Sigmoid colon (tissue), 7 donors: ENCODE results near the gene COL5A1. TPM values are rescaled to one million over a fixed set of nuclear protein-coding genes. Genes with fewer than 3 reads are reported as not detected.

Experiments
- DNase-seq: peaks from one replicate; pipeline ENCODE4 v3.0.0-alpha.2; 2019
- H3K27ac ChIP-seq, 4 donors: fragments of 200-600 bp; sonication (generic); one replicate each; pipeline ENCODE4 v1.5.1; 2016 to 2019; ENCODE audit warnings: mild to moderate bottlenecking in 1 of 4
- H3K27me3 ChIP-seq, 3 donors: fragments of 200-600 bp; sonication (generic); one replicate each; pipeline ENCODE4 v1.5.1; 2019; ENCODE audit warnings: mild to moderate bottlenecking in 1 of 3
- H3K36me3 ChIP-seq, 4 donors: fragments of 200-600 bp; sonication (generic); one replicate each; pipeline ENCODE4 v1.5.1; 2016 to 2019
- H3K4me1 ChIP-seq, 4 donors: fragments of 200-600 bp; sonication (generic); one replicate each; pipeline ENCODE4 v1.5.1; 2017 to 2019
- H3K4me3 ChIP-seq, 4 donors: fragments of 200-600 bp; sonication (generic); one replicate each; pipeline ENCODE4 v1.5.1; 2017 to 2019; ENCODE audit warnings: mild to moderate bottlenecking in 2 of 4, moderate library complexity in 1 of 4
- H3K9me3 ChIP-seq, 4 donors: fragments of 200-600 bp in 3 of 4; sonication (generic) in 3 of 4; one replicate each; pipeline versions ENCODE4 v1.5.1 to v1.6.1; 2013 to 2019
- CTCF ChIP-seq, 4 experiments: fragments of 450-650 bp in 3 of 4; fragments of 200-600 bp in 1 of 4; IDR thresholded peaks; one replicate each; pipeline ENCODE4 v1.5.1; 2016 to 2019; ENCODE audit warnings: antibody characterized with exemption in 4 of 4, mild to moderate bottlenecking in 3 of 4, moderate library complexity in 2 of 4
- EP300 ChIP-seq, 4 donors: sonication (generic); formaldehyde crosslinking; IDR thresholded peaks; one replicate each; pipeline ENCODE4 v1.6.1; 2017; ENCODE audit warnings: antibody characterized with exemption in 4 of 4
- POLR2A ChIP-seq, 2 donors: fragments of 450-650 bp; IDR thresholded peaks; one replicate each; pipeline ENCODE4 v1.6.1; 2016; ENCODE audit warnings: antibody characterized with exemption in 2 of 2, mild to moderate bottlenecking in 2 of 2, moderate library complexity in 2 of 2
- POLR2AphosphoS5 ChIP-seq, 4 donors: sonication (generic); formaldehyde crosslinking; IDR thresholded peaks; one replicate each; pipeline ENCODE4 v1.6.1; 2017; ENCODE audit warnings: antibody characterized with exemption in 4 of 4
- WGBS, 2 donors: extraction: QIAGEN DNeasy Blood & Tissue Kit; methylation state at CpG; one replicate each; pipeline ENCODE4 v1.1.7; 2013; 5-methylcytosine and 5-hydroxymethylcytosine counted together
- intact Hi-C: fragments of 100-400 bp; cut with DNase I; formaldehyde crosslinking; loops from one replicate; pipeline ENCODE4 v1.15.1; 2023
- polyA plus RNA-seq, 3 donors: library from polyadenylated mRNA; stranded (reverse); fragments of 200-250 nt; gene quantifications; one replicate each; pipeline ENCODE4 v1.2.3, GENCODE V29; 2013
- total RNA-seq, 4 donors: library from RNA; depleted of rRNA; stranded (reverse); fragments of >200 nt; gene quantifications; one replicate each; pipeline ENCODE4 v1.1.0, GENCODE V29; 2016
- donor health status: healthy with polysubstance abuse.
- donor health status: Bipolar disorder and iron deficiency.
- donor health status: healthy.

The COL5A1 gene
- total and polyA plus RNA-seq, 7 donors: 4.2 to 168 (median 24.2) TPM

DNA sequence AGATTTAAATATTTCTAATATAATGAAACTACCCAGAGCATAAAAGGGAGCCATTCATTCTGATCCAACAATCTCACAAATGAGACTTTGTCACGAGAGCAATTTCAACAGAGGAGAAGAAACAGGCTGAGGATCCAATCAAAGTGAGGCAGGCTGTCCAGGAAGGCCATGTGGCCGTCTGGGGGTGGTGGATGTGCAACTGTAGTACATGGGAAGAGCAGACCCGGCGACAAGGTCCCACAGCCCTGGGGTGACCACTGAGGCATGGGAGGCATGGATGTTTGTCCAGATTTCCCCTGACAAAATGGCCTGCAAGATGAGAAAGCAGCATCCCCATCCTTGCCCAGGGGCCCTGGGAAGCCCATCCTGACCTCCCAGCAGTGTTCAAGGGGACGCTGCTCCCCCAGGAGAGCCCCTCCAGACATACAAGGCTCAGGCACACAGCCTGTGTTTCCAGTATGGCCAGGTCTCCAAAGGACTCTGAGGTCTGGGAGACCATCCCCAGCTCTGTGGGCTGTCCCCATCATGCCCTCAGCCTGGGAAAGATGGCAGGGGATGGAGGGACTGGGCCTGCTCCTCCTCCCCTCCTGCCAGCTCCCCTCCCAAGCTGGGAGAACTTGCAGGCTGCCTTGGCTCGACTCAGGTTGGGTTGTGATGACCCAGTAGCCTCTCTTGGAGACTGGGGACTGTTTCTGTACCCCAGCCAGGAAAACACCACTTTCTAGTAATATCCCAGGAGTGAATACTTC, 211.5 kb downstream of the COL5A1 start:
- no peak for TF ChIP-seq CTCF (IDR thresholded peaks at IDR 0.05)
- no peak for TF ChIP-seq POLR2A (IDR thresholded peaks at IDR 0.05)
- TF ChIP-seq POLR2AphosphoS5 (IDR thresholded peaks at IDR 0.05): no peak
- TF ChIP-seq EP300 (IDR thresholded peaks at IDR 0.05): no peak
- Histone ChIP-seq H3K36me3 (no peaks in the 10 kb centered on the region), H3K4me1 (peaks cover 0 to under 1% (median 0%) of the 10 kb centered on the region in 4 donors), H3K4me3 (no peak overlapping the region), H3K27me3 (no peaks in the 10 kb centered on the region), H3K27ac (no peak overlapping the region), H3K9me3 (no peaks in the 10 kb centered on the region)
- DNase-seq: peak; percentile 54
- 54 to 72% methylated on average over 6 of the region's 6 CpGs for WGBS, 2 donors
- intact Hi-C loops: no loop called here

DNA sequence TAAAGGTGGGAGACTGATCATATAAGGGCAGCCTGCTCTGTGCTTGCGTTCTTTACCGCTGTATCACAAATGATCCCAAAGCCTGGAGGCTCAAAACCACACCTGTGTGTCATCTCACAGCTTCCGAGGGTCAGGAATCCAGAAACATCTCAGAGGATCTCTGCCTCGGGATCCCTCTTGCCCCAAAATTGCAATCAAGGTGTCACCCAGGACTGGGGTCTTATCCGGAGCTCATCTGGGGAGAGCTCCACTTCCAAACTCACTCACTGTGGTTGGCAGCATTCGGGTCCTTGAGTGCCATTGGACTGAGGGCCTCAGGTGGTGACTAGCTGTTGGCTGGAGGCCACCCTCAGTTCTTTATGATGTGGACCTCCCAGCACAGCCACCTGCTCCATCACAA, 212.3 kb downstream of the COL5A1 start:
- Histone ChIP-seq H3K27me3 (no peaks in the 10 kb centered on the region), H3K36me3 (no peaks in the 10 kb centered on the region), H3K4me3 (no peak overlapping the region), H3K27ac (no peak overlapping the region), H3K9me3 (no peaks in the 10 kb centered on the region), H3K4me1 (peaks cover 0 to 8% (median 4%) of the 10 kb centered on the region in 4 donors)
- 74 to 80% methylated on average over 6 of the region's 6 CpGs for WGBS, 2 donors
- TF ChIP-seq EP300 (IDR thresholded peaks at IDR 0.05) (no peak), CTCF (IDR thresholded peaks at IDR 0.05) (no peak), POLR2A (IDR thresholded peaks at IDR 0.05) (no peak), POLR2AphosphoS5 (IDR thresholded peaks at IDR 0.05) (no peak)
- intact Hi-C loops: no loop called here
- no peak for DNase-seq

GRCh38 chr9:134854541-134854981, 213.0 kb downstream of the COL5A1 start:
- Histone ChIP-seq H3K4me3 (no peak overlapping the region), H3K36me3 (no peaks in the 10 kb centered on the region), H3K4me1 (peaks cover 0 to 9% (median 4%) of the 10 kb centered on the region in 4 donors), H3K27ac (no peak overlapping the region), H3K27me3 (no peaks in the 10 kb centered on the region), H3K9me3 (no peaks in the 10 kb centered on the region)
- no peak for TF ChIP-seq CTCF (IDR thresholded peaks at IDR 0.05)
- no peak for TF ChIP-seq POLR2A (IDR thresholded peaks at IDR 0.05)
- TF ChIP-seq POLR2AphosphoS5 (IDR thresholded peaks at IDR 0.05): no peak
- no peak for TF ChIP-seq EP300 (IDR thresholded peaks at IDR 0.05)
- WGBS, 2 donors: 85 to 92% methylated on average over 11 of the region's 11 CpGs
- intact Hi-C loops: no loop called here
- DNase-seq: no peak

- H3K4me1 ChIP-seq: peaks cover 0 to 9% (median 4%) of the 10 kb centered on the region in 4 donors
- no peak overlapping the region for H3K4me3 ChIP-seq
- H3K27me3 ChIP-seq: no peaks in the 10 kb centered on the region
- no peaks in the 10 kb centered on the region for H3K36me3 ChIP-seq
- no peak for DNase-seq
- intact Hi-C loops: no loop called here
- no peak overlapping the region for H3K27ac ChIP-seq
- no peak for TF ChIP-seq POLR2A (IDR thresholded peaks at IDR 0.05)
- TF ChIP-seq CTCF (IDR thresholded peaks at IDR 0.05): no peak
- no peak for TF ChIP-seq EP300 (IDR thresholded peaks at IDR 0.05)
- no peak for TF ChIP-seq POLR2AphosphoS5 (IDR thresholded peaks at IDR 0.05)
- H3K9me3 ChIP-seq: no peaks in the 10 kb centered on the region
- WGBS, 2 donors: 77 to 87% methylated on average over 18 of the region's 18 CpGs
Observed at GRCh38 chr9:134855231-134855899, 213.8 kb downstream of the COL5A1 start.
